ENCODE results near the gene CELSR1.

GRCh38 chr22:46346680-46347405, 190.6 kb downstream of the CELSR1 start:
- TF ChIP-seq CTCF (IDR thresholded peaks at IDR 0.05; ENCODE audit: low read depth, low read length, poor library complexity, severe bottlenecking): no peak
- TF ChIP-seq EZH2phosphoT487 (IDR thresholded peaks at IDR 0.05; ENCODE audit: borderline replicate concordance, low read length): no peak

Data from DOHH2 (cell line).